ENCODE data around the gene CACNA2D3.

- TF ChIP-seq EZH2 (IDR thresholded peaks at IDR 0.05): no peak
- no peak for TF ChIP-seq CTCF (IDR thresholded peaks at IDR 0.05)
Measured at GRCh38 chr3:54125300-54125699, 2.9 kb downstream of the CACNA2D3 start.
